WTC11 (cell line): ENCODE data around the gene NDUFAF4. TPM values are rescaled to one million over a fixed set of nuclear protein-coding genes. Genes with fewer than 3 reads are reported as not detected.

Experiments used
- ATAC-seq: fragments of 200-7000 bp; cut with Tn5 transposase; 2 replicates; pipeline ENCODE4 v1.10.0; 2021; ENCODE audit warnings: mild to moderate bottlenecking, moderate library complexity
- CTCF ChIA-PET: fragments of 300-600 bp; sonication (Branson Sonifier 250); formaldehyde crosslinking; loops from one replicate; lab custom pipeline; 2021; ENCODE audit warnings: antibody characterized with exemption; lab: Charles Lee
- POLR2A ChIA-PET: fragments of 350-600 bp; sonication (Branson Sonifier 250); formaldehyde crosslinking; loops from one replicate; lab custom pipeline; 2021; ENCODE audit warnings: antibody characterized with exemption; lab: Charles Lee
- DNase-seq: peaks from one replicate; pipeline ENCODE4 v3.0.0; 2021; ENCODE audit warnings: low spot score
- H3K27ac Mint-ChIP-seq: 2 replicates; pipeline ENCODE4 v1.8.0; 2021; ENCODE audit warnings: mixed read lengths
- H3K27me3 Mint-ChIP-seq: 2 replicates; pipeline ENCODE4 v1.8.0; 2021; ENCODE audit warnings: low read depth, mild to moderate bottlenecking, moderate library complexity, mixed read lengths
- H3K36me3 Mint-ChIP-seq: 2 replicates; pipeline ENCODE4 v1.8.0; 2021; ENCODE audit warnings: mixed read lengths
- H3K4me1 Mint-ChIP-seq: 2 replicates; pipeline ENCODE4 v1.8.0; 2022; ENCODE audit warnings: mixed read lengths
- H3K4me3 Mint-ChIP-seq: 2 replicates; pipeline ENCODE4 v1.8.0; 2021; ENCODE audit warnings: mild to moderate bottlenecking, moderate library complexity, mixed read lengths
- H3K9me3 Mint-ChIP-seq: 2 replicates; pipeline ENCODE4 v1.8.0; 2021; ENCODE audit warnings: mixed read lengths
- AFF4 ChIP-seq: sonication (generic); formaldehyde crosslinking; IDR thresholded peaks from 2 replicates; pipeline ENCODE4 v1.8.1; 2023; ENCODE audit warnings: mild to moderate bottlenecking, missing genetic modification reagents, borderline replicate concordance
- ATF1 ChIP-seq: sonication (generic); formaldehyde crosslinking; IDR thresholded peaks from 2 replicates; pipeline ENCODE4 v1.8.1; 2023; ENCODE audit warnings: mild to moderate bottlenecking, moderate library complexity, missing genetic modification reagents
- CREB1 ChIP-seq: sonication (generic); formaldehyde crosslinking; IDR thresholded peaks from 2 replicates; pipeline ENCODE4 v1.8.0; 2023; ENCODE audit warnings: mild to moderate bottlenecking, missing genetic modification reagents
- HMGXB4 ChIP-seq: sonication (generic); formaldehyde crosslinking; IDR thresholded peaks from 2 replicates; pipeline ENCODE4 v1.8.1; 2023; ENCODE audit warnings: mild to moderate bottlenecking, moderate library complexity, missing genetic modification reagents
- IRF1 ChIP-seq: sonication (generic); formaldehyde crosslinking; IDR thresholded peaks from 2 replicates; pipeline ENCODE4 v1.8.0; 2023; ENCODE audit warnings: missing genetic modification reagents
- NFYB ChIP-seq: sonication (generic); formaldehyde crosslinking; conservative IDR thresholded peaks from 2 replicates; pipeline ENCODE4 v1.8.0; 2022; ENCODE audit warnings: low read depth, missing genetic modification reagents
- NR1H2 ChIP-seq: sonication (generic); formaldehyde crosslinking; IDR thresholded peaks from 2 replicates; pipeline ENCODE4 v1.9.0; 2021; ENCODE audit warnings: mild to moderate bottlenecking, moderate library complexity, missing genetic modification reagents
- SP1 ChIP-seq: sonication (generic); formaldehyde crosslinking; conservative IDR thresholded peaks from 2 replicates; pipeline ENCODE4 v1.8.1; 2022; ENCODE audit warnings: missing genetic modification reagents
- total RNA-seq: library from RNA; stranded (reverse); gene quantifications from 3 replicates; pipeline ENCODE4 v1.2.3, GENCODE V29; 2021
- TF ChIP-seq, protein P1 (sequence below): sonication (generic); formaldehyde crosslinking; IDR thresholded peaks from 2 replicates; pipeline ENCODE4 v1.8.1; 2023; ENCODE audit warnings: mild to moderate bottlenecking, missing genetic modification reagents
- TF ChIP-seq, protein P2 (sequence below): sonication (generic); formaldehyde crosslinking; IDR thresholded peaks from 2 replicates; pipeline ENCODE4 v1.8.0; 2022; ENCODE audit warnings: mild to moderate bottlenecking, missing genetic modification reagents
- TF ChIP-seq, protein P3 (sequence below): sonication (generic); formaldehyde crosslinking; IDR thresholded peaks from 2 replicates; pipeline ENCODE4 v1.8.0; 2022; ENCODE audit warnings: mild to moderate bottlenecking, missing genetic modification reagents
- TF ChIP-seq, protein P4 (sequence below): sonication (generic); formaldehyde crosslinking; IDR thresholded peaks from 2 replicates; pipeline ENCODE4 v1.8.1; 2022; ENCODE audit warnings: low read depth, mild to moderate bottlenecking, moderate library complexity, missing genetic modification reagents, borderline replicate concordance

The NDUFAF4 gene
- total RNA-seq, 1 experiment from 2014 or later = 75.8 TPM

GRCh38 chr6:96862560-96862959, 35.1 kb downstream of the NDUFAF4 start:
- CTCF ChIA-PET = no interaction called here
- Mint-ChIP-seq H3K27ac (no peak overlapping the region), H3K36me3 (peaks cover 19% of the 10 kb centered on the region), H3K4me3 (no peak overlapping the region), H3K27me3 (no peaks in the 10 kb centered on the region), H3K9me3 (peaks cover 34% of the 10 kb centered on the region), H3K4me1 (peaks cover 5% of the 10 kb centered on the region; the same call in 1 of the 2 replicates)
- TF ChIP-seq, protein P1, sequence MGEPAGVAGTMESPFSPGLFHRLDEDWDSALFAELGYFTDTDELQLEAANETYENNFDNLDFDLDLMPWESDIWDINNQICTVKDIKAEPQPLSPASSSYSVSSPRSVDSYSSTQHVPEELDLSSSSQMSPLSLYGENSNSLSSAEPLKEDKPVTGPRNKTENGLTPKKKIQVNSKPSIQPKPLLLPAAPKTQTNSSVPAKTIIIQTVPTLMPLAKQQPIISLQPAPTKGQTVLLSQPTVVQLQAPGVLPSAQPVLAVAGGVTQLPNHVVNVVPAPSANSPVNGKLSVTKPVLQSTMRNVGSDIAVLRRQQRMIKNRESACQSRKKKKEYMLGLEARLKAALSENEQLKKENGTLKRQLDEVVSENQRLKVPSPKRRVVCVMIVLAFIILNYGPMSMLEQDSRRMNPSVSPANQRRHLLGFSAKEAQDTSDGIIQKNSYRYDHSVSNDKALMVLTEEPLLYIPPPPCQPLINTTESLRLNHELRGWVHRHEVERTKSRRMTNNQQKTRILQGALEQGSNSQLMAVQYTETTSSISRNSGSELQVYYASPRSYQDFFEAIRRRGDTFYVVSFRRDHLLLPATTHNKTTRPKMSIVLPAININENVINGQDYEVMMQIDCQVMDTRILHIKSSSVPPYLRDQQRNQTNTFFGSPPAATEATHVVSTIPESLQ (CRISPR knock-in tag) = no peak
- no peak for TF ChIP-seq NFYB
- TF ChIP-seq IRF1 = no peak
- TF ChIP-seq, protein P2, sequence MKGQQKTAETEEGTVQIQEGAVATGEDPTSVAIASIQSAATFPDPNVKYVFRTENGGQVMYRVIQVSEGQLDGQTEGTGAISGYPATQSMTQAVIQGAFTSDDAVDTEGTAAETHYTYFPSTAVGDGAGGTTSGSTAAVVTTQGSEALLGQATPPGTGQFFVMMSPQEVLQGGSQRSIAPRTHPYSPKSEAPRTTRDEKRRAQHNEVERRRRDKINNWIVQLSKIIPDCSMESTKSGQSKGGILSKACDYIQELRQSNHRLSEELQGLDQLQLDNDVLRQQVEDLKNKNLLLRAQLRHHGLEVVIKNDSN (CRISPR knock-in tag) = no peak
- TF ChIP-seq CREB1 (CRISPR knock-in tag) = no peak
- TF ChIP-seq SP1 (CRISPR knock-in tag) = no peak
- TF ChIP-seq HMGXB4 = no peak
- TF ChIP-seq NR1H2 = no peak
- TF ChIP-seq ATF1 = no peak
- TF ChIP-seq, protein P3, sequence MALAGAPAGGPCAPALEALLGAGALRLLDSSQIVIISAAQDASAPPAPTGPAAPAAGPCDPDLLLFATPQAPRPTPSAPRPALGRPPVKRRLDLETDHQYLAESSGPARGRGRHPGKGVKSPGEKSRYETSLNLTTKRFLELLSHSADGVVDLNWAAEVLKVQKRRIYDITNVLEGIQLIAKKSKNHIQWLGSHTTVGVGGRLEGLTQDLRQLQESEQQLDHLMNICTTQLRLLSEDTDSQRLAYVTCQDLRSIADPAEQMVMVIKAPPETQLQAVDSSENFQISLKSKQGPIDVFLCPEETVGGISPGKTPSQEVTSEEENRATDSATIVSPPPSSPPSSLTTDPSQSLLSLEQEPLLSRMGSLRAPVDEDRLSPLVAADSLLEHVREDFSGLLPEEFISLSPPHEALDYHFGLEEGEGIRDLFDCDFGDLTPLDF (CRISPR knock-in tag) = no peak
- no peak for TF ChIP-seq AFF4 (CRISPR knock-in tag)
- POLR2A ChIA-PET = no interaction called here
- DNase-seq (no peak), ATAC-seq (no peak)

GRCh38 chr6:96861588-96861987, 36.1 kb downstream of the NDUFAF4 start:
- TF ChIP-seq, protein P4, sequence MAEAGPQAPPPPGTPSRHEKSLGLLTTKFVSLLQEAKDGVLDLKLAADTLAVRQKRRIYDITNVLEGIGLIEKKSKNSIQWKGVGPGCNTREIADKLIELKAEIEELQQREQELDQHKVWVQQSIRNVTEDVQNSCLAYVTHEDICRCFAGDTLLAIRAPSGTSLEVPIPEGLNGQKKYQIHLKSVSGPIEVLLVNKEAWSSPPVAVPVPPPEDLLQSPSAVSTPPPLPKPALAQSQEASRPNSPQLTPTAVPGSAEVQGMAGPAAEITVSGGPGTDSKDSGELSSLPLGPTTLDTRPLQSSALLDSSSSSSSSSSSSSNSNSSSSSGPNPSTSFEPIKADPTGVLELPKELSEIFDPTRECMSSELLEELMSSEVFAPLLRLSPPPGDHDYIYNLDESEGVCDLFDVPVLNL = no peak
- TF ChIP-seq, protein P2 (CRISPR knock-in tag) = no peak
- peaks cover 19% of the 10 kb centered on the region for H3K36me3 Mint-ChIP-seq
- DNase-seq (no peak), ATAC-seq (no peak)
- H3K27ac Mint-ChIP-seq = no peak overlapping the region
- CTCF ChIA-PET = no interaction called here
- H3K4me3 Mint-ChIP-seq = no peak overlapping the region
- POLR2A ChIA-PET = no interaction called here
- peaks cover 5% of the 10 kb centered on the region; the same call in 1 of the 2 replicates for H3K4me1 Mint-ChIP-seq
- no peaks in the 10 kb centered on the region for H3K27me3 Mint-ChIP-seq
- peaks cover 34% of the 10 kb centered on the region for H3K9me3 Mint-ChIP-seq
